HepG2 (cell line): Measurements from ENCODE around the gene ARMC3.

ENCODE experiments used
- FOXK1 ChIP-seq: sonication (generic); formaldehyde crosslinking; IDR thresholded peaks from 2 replicates; pipeline ENCODE4 v1.4.0; 2020; ENCODE audit warnings: low read depth, missing genetic modification reagents, borderline replicate concordance
- IKZF1 ChIP-seq: fragments of 450-650 bp; IDR thresholded peaks from 2 replicates; pipeline ENCODE4 v1.7.1; 2016
- NR3C1 ChIP-seq: sonication (generic); formaldehyde crosslinking; IDR thresholded peaks from 2 replicates; pipeline ENCODE4 v1.4.0; 2020; ENCODE audit warnings: missing genetic modification reagents
- SP2 ChIP-seq: sonication (generic); formaldehyde crosslinking; IDR thresholded peaks from 2 replicates; pipeline ENCODE4 v1.5.1; 2020; ENCODE audit warnings: mild to moderate bottlenecking, missing genetic modification reagents
- TF ChIP-seq, protein P1 (sequence below): sonication (generic); formaldehyde crosslinking; IDR thresholded peaks from 2 replicates; pipeline ENCODE4 v1.5.0; 2020; ENCODE audit warnings: mild to moderate bottlenecking, missing genetic modification reagents, moderate library complexity
- TF ChIP-seq, protein P2 (sequence below), 2 experiments: fragments of 450-650 bp in 1 of 2; sonication (generic) in 1 of 2; formaldehyde crosslinking; IDR thresholded peaks; 2 replicates each; pipeline versions ENCODE4 v1.5.0 to v1.8.0; 2020 to 2022; ENCODE audit warnings: mild to moderate bottlenecking in 1 of 2, missing genetic modification reagents in 1 of 2
- TF ChIP-seq, protein P3 (sequence below): sonication (generic); formaldehyde crosslinking; conservative IDR thresholded peaks from 2 replicates; pipeline ENCODE4 v1.4.0; 2020; ENCODE audit warnings: missing genetic modification reagents

DNA sequence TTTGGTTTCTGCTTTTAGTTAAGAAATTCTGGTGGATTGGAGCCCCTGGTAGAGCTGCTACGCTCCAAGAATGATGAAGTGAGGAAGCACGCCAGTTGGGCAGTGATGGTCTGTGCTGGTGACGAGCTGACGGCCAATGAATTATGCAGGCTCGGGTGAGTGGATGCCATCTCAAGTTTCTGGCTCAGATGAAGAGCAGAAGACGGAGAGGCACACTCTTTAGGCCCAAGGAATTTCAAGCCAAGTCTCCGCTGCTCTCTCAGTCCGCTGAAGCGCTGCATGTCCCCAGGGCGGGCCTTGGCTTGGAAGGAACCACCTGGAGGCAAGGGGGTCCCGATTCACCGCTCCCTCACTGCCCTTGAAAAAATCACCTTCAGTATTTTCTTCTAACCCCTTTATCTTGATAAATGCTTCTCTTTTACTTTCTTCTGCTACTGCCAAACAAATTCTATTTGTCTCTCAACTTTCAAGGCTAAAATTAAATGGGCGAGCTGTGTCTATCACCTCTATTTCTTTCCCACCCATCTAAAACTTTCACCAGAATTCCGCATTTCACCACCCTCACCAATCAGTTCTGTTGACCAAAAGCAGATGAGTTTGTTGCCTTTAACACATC, 74.2 kb downstream of the ARMC3 start:
- TF ChIP-seq, protein P1, sequence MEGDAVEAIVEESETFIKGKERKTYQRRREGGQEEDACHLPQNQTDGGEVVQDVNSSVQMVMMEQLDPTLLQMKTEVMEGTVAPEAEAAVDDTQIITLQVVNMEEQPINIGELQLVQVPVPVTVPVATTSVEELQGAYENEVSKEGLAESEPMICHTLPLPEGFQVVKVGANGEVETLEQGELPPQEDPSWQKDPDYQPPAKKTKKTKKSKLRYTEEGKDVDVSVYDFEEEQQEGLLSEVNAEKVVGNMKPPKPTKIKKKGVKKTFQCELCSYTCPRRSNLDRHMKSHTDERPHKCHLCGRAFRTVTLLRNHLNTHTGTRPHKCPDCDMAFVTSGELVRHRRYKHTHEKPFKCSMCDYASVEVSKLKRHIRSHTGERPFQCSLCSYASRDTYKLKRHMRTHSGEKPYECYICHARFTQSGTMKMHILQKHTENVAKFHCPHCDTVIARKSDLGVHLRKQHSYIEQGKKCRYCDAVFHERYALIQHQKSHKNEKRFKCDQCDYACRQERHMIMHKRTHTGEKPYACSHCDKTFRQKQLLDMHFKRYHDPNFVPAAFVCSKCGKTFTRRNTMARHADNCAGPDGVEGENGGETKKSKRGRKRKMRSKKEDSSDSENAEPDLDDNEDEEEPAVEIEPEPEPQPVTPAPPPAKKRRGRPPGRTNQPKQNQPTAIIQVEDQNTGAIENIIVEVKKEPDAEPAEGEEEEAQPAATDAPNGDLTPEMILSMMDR (CRISPR knock-in tag): no peak
- TF ChIP-seq IKZF1: no peak
- TF ChIP-seq NR3C1 (CRISPR knock-in tag): no peak
- TF ChIP-seq FOXK1 (CRISPR knock-in tag): no peak
- TF ChIP-seq, protein P2, sequence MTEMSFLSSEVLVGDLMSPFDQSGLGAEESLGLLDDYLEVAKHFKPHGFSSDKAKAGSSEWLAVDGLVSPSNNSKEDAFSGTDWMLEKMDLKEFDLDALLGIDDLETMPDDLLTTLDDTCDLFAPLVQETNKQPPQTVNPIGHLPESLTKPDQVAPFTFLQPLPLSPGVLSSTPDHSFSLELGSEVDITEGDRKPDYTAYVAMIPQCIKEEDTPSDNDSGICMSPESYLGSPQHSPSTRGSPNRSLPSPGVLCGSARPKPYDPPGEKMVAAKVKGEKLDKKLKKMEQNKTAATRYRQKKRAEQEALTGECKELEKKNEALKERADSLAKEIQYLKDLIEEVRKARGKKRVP (CRISPR knock-in tag; IDR thresholded peaks at IDR 0.05): no peak
- TF ChIP-seq SP2: no peak
- TF ChIP-seq, protein P3, sequence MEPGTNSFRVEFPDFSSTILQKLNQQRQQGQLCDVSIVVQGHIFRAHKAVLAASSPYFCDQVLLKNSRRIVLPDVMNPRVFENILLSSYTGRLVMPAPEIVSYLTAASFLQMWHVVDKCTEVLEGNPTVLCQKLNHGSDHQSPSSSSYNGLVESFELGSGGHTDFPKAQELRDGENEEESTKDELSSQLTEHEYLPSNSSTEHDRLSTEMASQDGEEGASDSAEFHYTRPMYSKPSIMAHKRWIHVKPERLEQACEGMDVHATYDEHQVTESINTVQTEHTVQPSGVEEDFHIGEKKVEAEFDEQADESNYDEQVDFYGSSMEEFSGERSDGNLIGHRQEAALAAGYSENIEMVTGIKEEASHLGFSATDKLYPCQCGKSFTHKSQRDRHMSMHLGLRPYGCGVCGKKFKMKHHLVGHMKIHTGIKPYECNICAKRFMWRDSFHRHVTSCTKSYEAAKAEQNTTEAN (CRISPR knock-in tag): no peak
